GM03348 (cell line): ENCODE results near the gene FOXD4L1.
"Not testable (repeated sequence)": the region's sequence is repeated elsewhere in the genome, so short reads cannot be mapped to it uniquely, and the experiment has no call there.

ENCODE experiments used
- DNase-seq: peaks from one replicate; pipeline ENCODE4 v3.0.0; 2012; ENCODE audit warnings: low spot score

FOXD4L1 gene

DNA sequence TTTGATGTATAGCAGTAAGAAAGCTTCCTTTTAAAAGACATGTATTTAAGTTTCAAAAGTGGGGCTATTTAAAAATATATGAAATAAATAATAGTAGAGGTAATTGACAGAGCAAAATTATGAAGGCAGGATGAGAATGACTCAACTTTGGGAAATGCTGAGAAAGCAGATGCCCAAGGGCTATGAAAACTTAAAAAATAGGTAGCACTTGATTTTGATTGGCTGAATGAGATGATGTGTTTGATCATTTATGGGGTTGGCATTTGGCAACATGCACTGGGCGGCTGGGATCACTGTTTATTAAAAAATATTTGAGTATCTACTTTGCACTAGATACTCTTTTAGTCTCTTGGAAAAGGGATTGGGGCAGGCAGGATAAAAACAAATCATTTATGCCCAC is 26.5 kb downstream of the FOXD4L1 start:
- not testable (repeated sequence) for DNase-seq

DNA sequence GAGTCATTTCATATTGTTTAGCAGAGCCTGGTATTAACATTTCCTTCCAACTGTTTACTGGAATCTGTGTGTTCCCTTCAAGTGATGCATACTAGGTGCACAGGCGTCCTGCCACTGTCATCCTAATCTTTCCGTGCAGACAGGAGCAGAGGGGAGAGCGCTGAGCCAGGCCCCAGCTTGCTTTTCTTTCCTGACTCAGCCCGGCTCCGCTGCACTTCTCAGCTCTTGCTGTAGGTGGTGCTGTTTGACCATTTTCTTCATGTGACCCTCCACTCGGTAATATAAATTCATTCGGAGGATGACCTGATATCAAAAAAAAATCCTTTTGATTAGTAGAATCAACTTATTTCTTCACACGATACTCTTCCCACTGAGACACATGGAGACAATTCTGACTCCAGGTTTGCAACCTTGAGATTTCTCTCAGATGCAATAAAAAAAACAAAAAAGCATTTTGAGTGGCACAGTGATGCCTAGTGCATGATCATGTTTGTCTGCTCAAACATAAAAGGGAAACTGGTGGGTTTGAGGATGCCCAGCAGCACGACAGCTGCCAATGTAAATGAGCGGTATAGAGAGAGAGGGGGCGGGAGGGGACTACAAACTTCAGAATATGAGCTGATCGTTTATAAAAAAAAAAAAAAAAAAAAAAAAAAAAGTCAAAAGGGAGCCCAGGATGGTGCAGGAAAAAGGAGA is 29.0 kb downstream of the FOXD4L1 start:
- DNase-seq, result not testable (repeated sequence)

DNA sequence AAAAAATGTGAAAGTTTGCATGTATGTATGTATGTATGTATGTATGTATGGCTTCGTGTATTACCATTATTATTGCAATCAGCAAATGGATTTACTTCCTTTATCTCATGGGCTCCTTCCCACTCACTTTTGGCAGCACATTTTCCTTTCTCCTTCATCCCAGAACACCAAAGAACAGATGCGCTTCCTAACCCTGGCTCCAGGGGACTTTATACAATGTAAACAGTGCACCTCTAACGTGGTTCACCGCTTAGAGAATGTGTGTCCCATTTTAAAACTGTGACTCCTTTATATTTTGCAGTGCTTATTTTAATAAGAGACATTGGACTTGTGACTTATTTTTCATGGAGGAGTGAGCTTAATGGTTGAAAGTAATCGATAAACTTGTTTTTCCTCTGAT is 29.7 kb downstream of the FOXD4L1 start:
- not testable (repeated sequence) for DNase-seq

DNA sequence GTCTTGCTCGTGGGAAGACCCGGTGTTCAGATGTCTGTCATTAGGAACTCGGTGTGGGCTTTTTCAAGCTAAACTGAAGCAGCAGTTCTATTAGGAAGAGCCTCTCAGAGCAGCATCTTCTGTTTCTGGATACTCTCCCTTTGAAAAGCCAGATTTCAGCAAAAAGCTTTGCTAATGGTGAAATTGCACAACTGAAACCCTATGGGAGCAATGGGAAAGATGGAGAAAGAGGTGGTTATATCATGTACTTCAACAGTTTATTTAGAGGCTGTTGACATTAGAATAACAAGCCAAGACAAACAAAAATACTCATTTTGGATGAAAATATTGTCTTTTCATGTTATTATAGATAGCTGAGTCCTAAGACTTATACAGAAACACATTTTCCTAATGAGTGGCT is 30.4 kb downstream of the FOXD4L1 start:
- DNase-seq, result not testable (repeated sequence)

DNA sequence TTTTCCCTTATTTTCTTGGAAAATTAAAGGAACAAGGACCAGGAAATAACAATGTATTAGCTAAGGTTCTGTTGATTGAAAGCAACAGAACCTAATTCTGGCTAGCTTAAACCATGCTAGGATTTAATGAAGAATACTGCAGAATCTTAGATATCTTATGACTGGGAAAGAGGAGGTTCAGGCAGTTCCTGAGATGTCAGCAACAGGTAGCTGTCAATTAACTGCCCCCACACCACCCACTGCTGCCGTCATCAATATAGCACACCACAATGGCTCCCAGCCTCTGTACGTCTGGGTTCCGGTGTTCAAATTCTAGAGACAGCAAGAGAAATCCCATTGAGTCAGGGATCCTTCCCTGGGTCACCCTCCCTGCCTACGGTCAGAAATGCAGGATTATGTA is 34.5 kb downstream of the FOXD4L1 start:
- DNase-seq, result not testable (repeated sequence)

DNA sequence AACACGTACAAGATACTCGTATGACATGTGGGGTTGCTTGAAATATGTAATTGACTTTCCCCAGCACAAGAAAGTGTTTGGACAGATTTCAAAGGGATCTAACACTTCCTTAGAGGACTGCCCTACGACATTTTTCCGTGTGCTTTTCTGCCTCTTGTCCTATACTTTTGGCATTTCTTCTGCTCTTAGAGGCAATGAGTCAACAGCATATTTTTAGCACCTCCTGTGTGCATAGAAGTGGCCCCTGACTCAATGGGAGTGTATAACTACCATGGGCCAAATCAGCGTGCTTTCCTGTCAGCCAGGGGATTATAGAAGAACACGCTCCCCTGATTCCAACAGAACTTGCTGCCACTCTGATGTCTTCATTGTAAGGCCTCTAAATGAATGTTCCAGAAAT is 38.1 kb downstream of the FOXD4L1 start:
- not testable (repeated sequence) for DNase-seq

DNA sequence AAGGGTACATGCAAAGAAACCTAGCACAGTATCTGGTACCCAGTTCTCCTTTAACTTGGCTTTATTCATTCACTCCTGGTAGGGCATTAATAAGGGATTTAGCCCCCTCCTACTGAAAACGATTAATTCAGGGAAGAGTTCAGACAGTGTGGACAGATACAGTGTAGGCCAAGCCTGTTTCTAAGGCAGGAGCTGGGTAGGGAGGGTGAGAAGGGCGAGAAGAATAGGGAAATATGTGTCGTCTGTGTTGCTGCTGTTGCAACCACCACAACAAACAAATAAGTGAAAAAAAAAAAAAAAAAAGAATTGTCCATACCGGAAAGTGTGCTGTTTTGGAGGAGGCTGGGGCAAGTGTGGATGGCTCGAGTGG is 42.4 kb downstream of the FOXD4L1 start:
- DNase-seq, result not testable (repeated sequence)

DNA sequence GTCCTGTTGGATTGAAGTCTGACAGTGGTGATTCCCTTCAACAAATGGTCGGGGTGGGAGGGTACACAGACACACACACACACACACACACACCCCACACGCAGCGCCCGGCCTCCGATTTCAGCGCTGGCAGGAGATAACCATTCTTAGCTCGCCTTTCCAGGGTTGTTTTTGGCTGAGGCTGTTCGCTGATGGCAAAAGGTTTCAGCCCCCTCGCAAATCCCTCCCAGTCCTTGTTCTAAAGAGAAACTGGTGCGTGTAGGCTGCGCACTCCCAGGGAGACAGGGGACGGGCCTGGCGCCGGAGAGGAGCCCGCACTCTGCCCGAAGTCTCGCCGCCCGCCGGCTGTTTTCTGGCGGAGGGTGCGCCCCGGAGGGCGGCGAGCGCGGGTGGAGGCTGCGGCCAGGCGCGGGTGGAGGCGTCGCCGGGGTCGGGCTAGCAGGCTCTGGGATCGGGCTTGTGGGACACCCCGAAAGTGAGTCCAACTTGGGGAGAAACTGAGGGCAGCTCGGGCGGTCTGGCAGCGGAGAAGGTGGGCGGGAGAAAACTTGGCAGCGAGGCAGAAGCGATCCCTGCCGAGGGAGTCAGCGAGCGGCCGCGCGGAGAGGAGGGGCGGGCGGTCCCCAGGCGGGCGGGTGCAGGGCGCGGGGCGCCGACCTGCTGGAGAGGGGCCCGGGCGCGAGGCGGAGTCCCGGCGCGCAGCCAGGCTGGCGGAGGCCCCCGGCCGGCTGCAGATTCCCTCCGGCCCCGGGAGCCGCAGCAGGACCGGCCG is 42.9 kb downstream of the FOXD4L1 start:
- not testable (repeated sequence) for DNase-seq

DNA sequence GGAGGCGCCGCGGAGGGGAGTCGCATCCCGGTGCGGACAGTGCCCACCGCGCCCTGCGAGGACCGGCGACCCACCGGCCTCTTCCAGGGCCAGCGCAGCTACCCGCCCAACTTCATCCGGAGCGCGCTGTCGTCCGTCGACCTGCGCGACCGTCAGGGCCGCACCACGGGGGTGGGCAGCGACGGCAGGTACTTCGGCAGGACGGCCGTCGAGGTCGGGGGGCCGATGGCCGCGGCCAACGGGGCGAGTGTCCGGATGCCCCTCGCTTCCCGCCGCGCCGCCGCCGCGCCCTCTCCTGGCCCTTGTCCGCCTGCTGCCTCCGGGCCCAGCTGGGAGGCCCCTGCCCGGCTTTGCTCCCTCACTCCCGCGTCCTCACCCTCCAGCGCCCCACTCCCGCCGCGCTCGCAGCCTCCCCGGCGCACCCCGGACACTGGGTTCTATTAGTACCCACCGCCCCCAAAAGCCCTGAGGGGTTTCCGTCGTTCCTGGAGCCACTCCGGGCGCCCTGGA is 43.6 kb downstream of the FOXD4L1 start:
- DNase-seq, result not testable (repeated sequence)

DNA sequence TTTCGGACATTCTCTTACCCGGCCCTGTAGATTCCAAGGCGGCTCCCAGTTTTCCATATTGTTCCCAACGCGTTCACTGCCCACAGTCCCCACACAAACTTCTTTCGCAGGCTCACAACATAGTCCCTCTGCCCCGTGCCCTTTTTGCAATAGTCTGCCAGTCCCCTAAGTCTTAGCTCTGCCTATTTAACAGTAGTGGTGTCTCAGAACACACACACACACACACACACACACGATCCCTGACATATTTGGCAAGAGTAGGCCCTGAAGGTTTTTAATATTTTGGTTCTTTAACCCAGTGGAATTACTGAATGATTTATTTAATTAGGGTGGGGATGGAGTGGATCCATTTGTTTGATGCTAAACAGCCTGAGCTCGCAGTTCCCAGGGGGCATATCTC is 44.1 kb downstream of the FOXD4L1 start:
- not testable (repeated sequence) for DNase-seq
